GM20431 (cell line): Measurements from ENCODE around the gene INPP5A.

ENCODE experiments used
- in situ Hi-C: fragments of 300-500 bp; cut with MseI, MboI; formaldehyde crosslinking; loops from one replicate; pipeline ENCODE4 v1.15.0; 2020; ENCODE audit warnings: low sequenced_read_pairs; ENCODE audit not compliant: unreplicated experiment

Gene INPP5A

DNA sequence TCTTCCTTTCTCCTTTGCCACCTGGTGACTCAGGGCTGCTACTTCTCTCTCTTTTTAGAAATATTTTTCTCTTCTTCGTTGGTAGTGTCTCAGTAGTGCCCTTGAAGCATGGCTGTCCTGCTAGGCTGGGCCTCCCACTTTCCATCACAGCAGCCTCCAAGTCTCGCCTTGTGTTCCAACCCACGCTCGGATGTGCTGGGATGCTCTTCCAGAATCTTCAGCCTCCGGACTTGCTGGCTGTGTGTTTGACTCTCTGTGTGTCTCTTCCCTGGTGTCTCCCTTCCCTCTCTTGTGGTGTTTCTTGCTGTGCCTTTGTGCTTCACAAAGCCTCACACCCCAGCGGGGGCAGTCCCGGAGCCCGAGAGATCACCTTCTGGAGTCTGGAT lies 100.5 kb downstream of the INPP5A start:
- in situ Hi-C loops: loop anchor here (10.0 kb wide), 1 partner anchor 183 kb away; no protein-coding TSS in a partner anchor

DNA sequence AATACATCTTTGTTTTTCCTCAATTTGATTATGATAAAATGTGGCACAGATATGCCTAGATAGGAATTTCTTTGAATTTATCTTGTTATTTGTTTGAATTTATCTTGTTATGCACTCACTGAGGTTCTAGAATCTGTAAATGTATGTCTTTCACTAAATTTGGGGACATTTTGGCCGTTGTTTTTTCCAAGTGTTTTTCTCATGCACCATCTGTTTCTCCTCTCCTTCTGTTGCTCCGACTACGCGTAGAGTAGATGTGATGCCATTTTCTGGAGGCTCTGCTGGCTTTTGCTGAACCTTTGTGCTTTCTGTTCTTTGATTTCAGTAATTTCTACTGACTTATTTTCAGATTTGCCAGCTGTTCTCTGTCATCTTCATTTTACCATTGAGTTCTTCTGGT lies 101.9 kb downstream of the INPP5A start:
- in situ Hi-C loops: loop anchor here (10.0 kb wide), 1 partner anchor 185 kb away; no protein-coding TSS in a partner anchor

DNA sequence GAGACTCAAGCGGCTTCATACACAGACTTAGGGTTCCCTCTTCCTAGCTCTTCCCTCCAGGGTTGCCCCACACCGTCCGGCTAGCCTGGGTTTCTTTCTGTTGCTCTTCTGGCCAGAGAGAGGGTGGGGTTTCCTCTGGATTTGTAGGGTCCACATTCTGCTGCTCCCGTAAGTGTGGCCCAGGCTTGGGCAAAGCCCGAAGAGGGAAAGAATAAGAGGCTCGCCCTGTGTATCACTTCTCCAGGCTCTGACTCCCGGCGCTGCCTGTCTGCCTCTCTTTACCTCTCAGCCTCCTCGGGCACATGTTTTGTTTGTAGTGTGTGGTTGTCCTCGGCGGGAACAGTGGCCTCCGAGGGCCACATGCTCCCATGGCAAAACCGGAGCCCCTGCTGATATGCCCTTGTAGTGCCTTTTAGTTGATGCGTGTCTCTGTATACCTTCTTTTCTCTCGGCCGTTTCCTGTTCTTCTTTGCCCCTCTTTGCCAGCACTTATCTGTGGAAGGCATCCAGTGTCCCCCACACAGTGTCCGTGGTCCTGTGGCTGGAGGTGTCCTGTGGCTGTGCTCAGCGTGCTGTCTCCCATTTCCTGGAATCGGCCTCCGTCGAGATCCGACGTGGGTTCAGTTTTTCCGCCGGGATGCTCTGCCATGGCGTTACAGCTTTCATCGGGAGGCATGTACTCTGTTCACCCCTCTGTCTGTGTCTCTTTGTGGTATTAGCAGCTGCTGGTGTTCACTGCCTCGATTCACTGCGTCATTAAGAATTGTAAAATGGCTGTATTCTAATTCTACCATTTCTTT lies 102.9 kb downstream of the INPP5A start:
- in situ Hi-C loops: no loop called here

DNA sequence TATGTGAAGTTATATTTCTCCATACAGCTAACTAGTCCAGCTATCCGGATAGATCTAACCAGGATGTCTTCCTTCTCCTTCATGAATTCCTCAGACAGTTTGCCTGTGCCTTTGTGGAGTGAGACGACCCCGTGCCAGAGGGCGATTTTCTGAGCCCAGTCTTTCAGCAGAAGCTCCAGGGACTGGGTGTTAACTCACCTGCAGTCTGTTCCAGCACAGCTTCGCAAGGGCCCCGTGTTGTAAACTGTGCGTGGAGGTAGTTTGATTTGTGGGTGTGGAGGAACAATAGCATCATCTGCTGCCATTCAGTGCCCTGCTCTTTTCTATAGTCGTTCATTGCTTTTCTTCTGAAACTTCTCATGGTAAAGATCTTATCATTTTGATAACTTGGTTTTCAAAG lies 103.8 kb downstream of the INPP5A start:
- in situ Hi-C loops: no loop called here

DNA sequence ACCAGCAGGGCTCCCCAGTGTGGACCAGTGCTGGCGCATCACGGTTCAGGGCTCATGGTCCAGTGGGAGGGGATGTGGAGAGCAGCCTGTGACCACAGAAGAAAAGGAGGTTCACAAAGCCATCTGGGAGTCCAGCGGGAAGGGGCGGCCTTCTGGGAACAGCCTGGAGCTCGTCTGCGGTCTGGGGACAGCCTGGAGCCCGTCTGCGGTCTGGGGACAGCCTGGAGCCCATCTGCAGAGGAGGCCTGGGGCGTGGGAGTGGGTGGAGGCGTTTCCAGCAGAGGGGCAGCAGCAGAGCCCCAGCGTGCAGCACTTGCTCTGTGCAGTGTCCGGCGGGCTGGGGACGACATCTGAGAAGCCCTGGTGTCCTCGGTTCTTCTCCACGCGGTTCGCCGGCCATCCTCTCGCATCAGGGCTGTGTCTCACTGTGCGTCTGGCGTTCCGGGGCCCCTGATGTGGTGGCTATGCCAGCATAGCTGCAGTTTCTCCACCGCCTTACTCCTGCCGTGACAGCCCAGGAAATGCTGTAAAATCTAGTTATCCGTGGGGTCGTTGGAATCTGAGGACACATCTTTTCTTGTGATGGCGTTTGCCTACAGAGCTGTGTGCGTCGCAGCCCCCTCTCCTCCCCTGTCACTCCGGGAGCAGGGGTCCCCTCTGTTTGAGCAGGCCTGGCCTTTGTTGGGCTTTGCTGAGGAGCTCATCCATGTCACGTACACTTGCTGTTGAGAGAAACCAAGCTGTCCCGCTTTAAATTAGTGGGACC lies 104.6 kb downstream of the INPP5A start:
- in situ Hi-C loops: no loop called here

DNA sequence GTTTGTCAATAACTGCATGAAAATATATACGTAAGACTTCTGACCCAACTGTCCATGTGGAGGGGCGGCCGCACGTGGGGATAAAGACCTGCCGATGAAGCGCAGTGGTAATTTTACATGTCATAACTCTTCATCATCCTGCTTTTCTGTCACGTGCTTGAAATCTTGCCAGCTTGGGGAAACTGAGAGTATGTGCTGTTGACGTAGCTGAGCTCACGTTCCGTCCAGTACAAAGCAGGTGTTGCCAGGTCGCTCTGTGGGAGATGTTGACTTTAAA lies 105.1 kb downstream of the INPP5A start:
- in situ Hi-C loops: no loop called here

DNA sequence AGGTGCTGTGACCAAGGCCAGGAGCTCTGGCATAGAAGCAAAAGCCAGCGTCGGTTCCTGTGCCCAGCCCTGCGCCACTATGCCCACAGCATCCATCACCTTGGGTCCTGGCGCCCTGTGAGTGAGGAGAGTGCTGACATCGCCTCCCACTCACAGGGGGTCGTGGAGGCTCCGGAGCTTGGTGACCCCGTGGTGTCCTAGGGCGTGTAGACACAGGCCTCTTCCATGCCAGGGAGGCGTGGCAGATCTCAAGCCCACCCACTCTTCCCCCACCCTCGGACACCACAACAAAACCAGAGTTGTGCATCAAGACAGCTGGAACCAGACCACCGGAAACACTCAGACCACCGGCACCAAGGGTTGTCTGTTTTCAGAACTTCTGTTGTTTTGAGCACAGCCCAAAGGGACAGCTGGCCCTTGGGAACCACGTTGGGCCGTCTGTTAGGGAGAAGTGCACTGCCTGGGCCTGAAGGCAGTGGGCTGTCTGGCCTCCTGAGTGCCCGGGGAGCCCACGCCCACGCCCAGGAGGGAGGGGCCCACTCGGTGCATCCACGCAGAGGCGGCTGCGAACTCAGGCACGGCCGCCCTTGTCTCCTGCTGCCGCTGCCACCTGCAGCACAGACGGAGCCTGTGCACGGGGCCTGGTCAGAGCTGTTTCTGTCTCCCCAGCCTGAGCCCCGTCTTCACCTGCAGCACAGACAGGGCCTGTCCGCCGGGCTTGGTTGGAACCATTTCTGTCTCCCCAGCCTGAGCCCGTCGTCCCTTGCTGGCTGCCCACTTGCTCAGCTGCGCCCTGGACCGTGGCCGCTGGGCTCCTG lies 106.3 kb downstream of the INPP5A start:
- in situ Hi-C loops: no loop called here

DNA sequence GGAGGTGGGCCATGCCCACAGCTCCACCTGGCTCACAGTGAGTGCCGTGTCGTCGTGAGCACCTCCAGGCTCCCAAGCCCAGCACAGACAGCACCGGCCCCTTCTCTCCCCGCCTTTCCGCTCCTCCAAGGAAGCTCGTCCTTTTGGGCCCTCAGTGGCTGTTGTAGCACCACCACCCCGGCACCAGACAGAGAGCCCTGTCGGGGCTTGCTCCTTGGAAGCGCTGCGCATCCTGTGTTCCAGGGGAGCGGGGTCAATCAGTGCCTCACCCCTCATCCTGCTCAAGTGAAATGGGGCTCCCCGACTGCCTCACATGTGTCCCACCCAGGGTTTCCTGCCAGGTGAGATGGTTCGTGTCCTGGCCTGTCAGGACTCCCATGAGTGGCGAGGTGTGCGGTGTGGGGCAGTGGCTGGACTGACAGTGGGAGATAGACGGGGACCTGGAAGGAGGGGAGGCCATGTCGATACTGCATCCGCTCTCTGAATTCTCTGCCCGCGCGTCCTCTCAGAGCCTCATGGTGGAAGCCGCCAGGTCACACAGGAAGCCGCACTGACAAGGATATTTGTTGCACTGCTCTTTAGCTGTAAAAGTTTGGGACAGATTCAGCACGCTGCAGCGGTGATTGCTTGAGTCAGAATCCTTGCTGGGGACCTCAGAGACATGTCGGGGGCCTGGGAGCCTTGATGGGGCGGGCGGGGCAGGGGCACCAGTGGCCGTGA lies 107.1 kb downstream of the INPP5A start:
- in situ Hi-C loops: no loop called here

DNA sequence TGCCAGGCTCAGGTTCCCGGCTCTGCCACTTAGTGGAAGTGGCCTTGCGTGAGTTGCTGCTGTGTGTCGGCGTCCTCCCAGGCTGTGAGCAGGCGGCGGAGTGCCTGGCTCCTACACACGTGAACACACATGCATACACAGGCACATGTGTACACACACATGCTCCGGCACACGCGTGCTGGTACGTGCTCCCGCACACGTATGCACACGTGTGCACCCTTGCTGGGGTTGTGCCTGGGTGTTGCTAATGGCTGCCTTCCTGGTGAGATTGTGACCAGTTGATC lies 107.6 kb downstream of the INPP5A start:
- in situ Hi-C loops: no loop called here

DNA sequence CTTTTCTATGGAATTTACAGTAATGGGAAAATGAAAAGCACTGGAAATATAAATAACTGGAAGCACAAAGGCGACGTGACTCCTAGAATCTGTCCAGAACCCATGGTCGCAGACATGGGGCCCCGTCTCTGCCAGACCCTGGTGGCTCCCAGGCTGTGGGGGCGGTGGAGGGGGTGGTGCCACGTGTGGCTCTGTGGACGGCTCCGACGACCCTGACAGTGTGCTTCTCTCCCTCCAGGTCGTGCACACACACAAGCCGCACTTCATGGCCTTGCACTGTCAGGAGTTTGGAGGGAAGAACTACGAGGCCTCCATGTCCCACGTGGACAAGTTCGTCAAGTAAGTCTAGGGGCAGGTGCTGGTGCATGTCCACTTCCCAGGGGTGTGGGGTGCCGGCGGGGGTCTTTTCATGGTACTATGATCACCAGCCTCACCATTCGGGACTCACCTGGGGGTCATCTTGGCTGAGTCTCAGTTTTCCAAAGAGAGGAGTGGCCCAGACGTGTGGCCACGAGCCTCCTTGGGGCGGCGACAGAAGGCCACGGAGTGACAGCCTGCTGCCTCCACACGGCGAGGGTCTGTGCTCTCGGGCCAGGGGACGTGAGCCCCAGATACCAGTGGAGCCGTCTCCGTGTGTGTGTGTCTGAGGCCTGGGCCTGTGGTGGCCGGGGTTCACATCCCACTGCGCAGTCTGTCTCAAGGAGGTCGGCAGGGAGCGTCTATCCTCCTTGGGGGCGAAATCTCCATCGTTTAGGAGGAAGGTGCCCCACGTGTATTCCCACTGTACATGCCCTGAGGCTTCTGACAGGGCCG lies 108.2 kb downstream of the INPP5A start:
- in situ Hi-C loops: no loop called here

DNA sequence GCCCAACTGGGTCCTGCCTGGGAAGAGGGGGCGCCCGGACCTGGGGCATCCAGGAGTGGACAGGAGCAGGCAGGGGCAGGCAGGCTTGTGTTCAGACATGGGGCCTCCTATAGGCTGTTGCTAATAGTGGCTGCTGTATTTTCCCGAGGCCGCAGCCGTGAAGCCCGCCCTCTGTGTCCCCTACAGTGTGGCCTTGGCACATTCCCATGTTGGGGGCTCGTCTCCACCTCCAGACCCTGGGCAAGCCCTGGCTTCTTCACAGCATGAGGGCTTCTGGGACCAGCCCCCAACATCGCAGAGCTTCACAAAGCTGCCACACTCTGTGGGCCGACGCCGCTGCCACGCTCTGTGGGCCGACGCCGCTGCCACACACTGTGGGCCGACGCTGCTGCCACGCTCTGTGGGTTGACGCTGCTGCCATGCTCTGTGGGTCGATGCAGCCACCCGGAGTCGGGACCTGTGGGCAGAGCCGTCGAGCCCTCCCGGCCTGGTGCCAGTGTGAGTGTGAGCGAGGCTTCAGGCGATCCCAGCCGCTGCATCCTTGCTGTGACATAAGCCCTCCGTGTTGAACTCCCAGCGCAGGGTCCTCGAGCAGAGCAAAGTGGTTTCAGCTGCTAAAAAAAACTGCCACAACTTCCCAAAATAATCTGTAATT lies 109.0 kb downstream of the INPP5A start:
- in situ Hi-C loops: no loop called here

DNA sequence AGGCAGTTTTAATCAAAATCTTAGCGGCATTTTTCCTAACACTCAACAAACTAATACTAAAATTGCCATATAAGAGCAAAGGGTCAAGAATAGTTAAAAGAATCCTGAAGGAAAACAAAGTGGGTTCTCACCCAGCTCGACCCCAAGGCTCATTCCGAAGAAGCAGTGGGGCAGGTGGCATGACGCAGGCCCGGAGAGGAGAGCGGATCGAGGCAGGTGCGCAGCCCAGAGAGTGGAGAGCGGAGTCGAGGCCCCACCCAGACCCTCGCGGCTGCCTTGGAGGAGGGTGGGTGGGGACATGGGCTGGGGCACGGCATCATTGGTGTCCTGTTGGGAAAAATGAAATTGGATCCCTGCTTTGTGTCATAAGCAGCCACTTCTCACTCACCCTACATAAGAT lies 109.8 kb downstream of the INPP5A start:
- in situ Hi-C loops: no loop called here

DNA sequence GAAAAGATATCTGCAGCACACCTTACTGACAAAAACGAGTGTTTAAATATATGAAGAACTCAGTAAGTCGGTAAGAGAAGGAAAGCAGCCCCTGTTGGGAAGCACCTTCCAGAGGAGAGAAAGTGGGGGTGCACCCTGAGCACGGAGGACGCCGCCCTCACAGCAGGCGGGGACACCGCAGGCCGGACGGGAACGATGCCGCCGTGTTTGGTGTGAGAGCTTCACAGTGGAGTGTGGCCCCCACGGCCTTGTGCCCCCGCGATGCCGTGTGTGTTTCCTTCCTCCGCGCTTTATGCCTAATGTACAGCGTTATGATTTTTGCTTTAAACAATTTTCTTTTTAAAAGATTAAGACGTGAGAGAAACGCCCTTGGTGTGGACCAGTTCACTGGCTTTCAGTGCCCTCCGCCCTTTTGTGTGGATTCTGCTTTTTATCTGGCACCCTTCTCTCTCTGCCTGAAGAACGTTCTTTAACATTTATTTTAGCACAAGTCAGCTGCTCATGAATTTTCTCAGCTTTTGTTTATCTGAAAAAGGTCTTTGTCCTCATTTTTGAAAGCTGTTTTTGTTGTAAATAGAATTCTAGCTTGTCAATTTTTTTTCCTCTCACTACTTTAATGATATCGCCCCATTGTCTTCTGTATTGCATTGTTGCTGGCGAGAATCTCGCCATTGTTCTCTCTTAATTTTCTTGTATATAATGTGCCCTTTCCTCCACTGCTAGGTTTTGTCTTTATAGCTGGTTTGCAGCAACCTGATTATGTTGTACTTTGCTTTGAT lies 110.7 kb downstream of the INPP5A start:
- in situ Hi-C loops: no loop called here

DNA sequence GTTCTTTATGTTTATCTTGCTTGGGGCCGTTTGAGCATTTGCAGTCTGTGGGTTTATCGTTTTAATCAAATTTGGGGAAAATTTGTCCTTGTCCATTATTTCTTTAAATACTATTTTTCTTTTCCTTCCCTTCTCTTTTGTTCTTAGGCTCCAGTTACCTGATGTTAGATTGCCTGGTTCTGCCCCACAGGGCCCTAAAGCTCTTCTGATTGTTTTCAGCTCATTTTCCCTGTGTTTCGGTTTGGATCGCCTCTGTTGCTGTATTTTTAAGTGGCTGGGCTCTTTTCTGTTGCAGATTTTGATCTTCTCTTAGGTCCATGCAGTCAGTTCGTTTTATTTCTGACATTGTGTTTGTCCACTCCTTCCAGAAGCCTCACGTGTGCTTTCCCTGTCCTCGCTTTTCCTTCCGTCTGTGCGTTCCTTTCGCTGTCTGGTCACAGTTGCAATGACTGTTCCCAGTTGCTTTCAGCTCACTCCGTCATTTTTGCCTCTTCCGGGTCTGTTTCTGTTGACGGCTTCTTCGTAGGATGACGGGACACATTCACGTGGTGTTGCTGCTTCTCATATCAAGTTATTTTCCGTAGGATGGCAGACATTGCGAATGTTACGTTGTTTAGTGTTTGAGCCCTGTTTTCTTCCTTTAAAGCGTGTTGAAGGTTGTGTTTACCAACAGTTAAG lies 111.4 kb downstream of the INPP5A start:
- in situ Hi-C loops: no loop called here

DNA sequence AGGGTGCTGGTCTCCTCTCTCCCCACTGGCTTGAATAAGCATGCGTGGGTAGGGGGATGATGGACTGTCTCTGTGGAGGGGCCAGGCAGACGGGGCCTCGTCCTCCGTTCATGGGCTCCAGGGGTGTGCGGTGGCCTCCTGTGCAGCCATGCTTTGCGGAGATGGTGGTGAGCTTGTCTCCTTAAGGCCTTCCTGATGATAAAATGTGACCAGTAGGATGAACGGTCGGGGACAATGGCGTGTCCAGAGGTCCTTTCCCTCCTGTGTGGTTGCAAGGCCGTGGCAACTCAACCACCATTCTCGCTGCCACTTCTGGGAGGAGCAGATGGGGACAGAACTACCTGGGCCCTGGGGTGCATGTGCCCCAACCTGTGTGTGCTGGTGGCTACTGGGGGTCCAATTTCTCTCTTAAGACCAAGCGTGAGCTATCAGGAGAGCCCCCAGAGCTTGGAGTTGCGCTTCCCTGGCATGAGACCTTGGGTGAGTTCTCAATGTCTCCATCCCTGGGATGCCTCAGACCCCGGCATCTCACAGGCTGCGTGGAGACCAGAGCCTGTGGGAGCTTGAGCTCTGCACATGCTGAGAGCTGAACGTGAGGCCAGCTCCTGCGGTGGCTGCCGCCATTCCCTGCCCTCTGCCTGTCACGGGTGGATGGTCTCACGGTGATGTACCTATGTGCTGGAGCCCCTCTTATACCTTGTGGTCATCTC lies 112.2 kb downstream of the INPP5A start:
- in situ Hi-C loops: loop anchor here (25.0 kb wide), 1 partner anchor 438 kb away; no protein-coding TSS in a partner anchor

DNA sequence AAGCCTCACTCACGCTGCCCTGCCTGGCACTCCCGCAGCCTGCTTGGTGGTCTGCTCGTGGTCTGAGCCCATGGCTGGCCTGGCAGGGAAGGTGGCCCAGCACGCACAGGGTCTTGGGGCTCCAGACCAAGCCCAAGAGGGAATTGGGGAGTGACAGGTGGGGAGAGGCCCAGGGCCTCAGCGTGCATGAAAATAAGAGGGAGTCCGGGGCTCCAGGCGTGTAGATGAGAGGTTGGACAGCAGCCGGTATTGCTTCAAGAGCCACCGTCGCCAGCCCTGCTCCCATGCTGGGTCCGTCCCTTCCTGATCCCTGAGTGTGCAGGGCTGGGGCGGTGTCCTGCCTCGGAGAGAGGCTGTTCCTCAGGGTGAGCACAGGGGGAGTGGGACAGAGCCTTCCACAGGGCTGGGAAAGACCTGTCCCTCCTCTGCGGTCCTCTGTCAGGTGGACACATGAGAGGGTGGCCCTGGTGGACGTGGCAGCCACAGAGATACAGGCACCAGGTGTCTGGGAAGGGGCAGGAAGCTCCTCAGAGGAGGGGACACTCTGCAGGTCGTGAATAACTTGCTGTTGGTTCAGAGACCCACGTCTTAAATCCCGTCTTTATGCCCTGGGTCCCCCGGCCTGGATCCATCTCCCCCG lies 113.1 kb downstream of the INPP5A start:
- in situ Hi-C loops: loop anchor here (25.0 kb wide), 1 partner anchor 438 kb away; no protein-coding TSS in a partner anchor
